HG02885 (cell line): ENCODE measurements around the gene FAM83E.
"Not testable (repeated sequence)": the region's sequence is repeated elsewhere in the genome, so short reads cannot be mapped to it uniquely, and the experiment has no call there.

Source experiments
- ATAC-seq: cut with Tn5 transposase; IDR thresholded peaks from one replicate; pipeline ENCODE4 v1.9.1; 2021; ENCODE audit warnings: mild to moderate bottlenecking; ENCODE audit not compliant: unreplicated experiment, poor library complexity

Gene FAM83E

GRCh38 chr19:48614436-48615230, at the start of gene FAM83E:
Gene FAM83E (minus strand): TSS chr19:48615076. CDS start chr19:48613372, 1,704 bp downstream.
- no peak for ATAC-seq

- no peak for ATAC-seq
These were observed 49.6 kb upstream of the FAM83E start for GRCh38 chr19:48664476-48664875.

- ATAC-seq = no peak
These were observed 48.8 kb upstream of the FAM83E start for GRCh38 chr19:48663667-48664066.

- no peak for ATAC-seq
These were observed 46.8 kb upstream of the FAM83E start for GRCh38 chr19:48661711-48662090.

- ATAC-seq = peak; percentile 89
These were observed 46.2 kb upstream of the FAM83E start for GRCh38 chr19:48660852-48661710.

GRCh38 chr19:48659768-48660167, 44.9 kb upstream of the FAM83E start:
- no peak for ATAC-seq

DNA sequence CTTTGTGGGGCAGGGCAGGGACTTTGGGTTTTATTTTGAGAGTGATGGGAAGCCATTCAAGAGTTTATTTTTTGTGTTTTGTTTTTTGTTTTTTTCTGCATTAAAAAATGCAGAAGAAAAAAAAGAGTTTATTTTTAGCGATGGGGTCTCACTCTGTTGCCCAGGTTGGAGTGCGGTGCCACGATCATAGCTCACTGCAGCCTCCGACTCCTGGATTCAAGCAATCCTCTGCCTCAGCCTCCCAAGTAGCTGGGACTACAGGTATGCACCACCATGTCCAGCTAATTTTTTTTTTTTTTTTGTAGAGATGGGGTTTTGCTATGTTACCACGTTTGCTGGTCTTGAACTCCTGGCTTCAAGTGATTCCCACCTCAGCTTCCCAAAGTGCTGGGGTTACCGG, 43.6 kb upstream of the FAM83E start:
- ATAC-seq = no peak

DNA sequence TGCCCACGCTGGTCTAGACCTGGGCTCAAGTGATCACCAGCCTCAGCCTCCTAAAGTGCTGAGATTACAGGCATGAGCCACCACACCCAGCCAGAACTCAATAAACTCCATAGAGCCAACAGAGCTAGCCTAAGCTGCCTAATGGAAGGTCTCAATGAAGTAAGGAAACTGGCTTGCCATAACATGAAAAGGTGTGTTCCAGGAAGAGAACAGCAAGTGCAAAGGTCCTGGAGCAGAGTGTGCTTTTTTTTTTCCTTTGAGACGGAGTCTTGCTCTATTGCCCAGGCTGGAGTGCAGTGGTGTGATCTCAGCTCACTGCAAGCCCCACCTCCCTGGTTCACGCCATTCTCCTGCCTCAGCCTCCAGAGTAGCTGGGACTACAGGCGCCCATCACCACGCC, 43.0 kb upstream of the FAM83E start:
- not testable (repeated sequence) for ATAC-seq

DNA sequence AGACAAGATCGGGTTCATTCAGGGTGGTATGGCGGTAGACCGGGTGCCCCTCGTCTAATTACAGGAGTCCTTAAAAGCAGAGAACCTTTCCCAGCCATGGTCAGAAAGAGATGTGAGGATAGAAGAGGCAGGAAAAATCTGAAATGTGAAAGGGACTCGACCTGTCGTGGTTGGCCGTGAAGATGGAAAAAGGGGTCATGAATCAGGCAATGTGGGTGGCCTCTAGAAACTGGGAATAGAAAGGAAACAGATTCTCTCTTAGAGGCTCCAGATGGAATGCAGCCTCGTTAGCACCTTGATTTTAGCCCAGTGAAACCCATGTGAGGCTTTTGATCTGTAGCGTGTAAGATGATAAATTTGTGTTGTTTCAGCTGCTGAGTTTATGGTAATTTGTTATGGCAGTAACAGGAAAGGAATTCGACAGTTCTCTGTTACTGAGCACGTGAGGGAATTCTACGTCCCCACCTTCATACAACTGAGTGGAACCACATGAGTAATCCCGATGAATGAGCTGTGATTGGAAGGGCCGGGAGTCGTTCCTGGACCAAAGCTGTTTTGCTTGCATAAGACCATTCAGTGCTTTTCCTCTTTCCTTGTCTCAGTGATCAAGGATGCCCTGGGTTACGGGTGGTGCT, 42.1 kb upstream of the FAM83E start:
- no peak for ATAC-seq

DNA sequence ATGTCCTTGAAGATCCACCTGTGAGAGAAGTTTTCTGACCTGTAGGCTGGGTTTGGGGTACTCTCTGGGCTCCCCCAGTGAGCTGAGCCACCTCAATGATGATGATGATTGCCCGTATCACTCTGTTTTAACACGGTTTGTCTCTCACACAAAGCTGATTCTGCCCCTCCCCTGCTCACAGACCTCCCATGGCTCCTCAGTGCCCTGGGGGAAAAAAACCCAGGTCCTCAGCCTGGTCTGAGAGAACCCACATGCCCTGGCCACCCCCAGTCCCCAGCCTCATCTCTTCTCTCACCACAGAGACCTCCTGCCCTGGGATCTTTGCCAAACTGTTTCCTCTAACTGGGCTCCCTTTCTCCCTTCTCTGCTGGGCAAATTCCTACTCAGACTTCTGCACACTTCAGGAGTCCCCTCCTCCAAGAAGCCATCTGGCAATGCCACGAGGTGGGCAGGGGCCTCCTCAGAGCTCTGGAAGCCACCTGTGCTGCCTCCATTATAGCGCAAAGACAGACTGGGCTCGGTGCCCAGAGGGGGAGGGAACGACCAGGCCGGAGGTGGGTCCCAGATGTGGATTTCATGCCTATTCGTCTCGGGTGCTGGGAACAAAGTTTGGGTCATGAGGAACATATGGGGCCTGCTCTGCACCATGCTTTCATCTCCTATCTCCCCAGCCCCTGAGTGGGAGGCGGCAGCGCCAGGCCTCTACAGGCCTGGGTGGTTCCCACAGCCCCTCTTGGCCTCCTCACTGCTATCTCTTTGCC, 39.6 kb upstream of the FAM83E start:
- no peak for ATAC-seq

GRCh38 chr19:48651683-48652048, 36.8 kb upstream of the FAM83E start:
- no peak for ATAC-seq

GRCh38 chr19:48650974-48651682, 36.3 kb upstream of the FAM83E start:
- ATAC-seq = no peak

GRCh38 chr19:48648134-48648533, 33.3 kb upstream of the FAM83E start:
- ATAC-seq = no peak

GRCh38 chr19:48646722-48647216, 31.9 kb upstream of the FAM83E start:
- ATAC-seq = no peak

DNA sequence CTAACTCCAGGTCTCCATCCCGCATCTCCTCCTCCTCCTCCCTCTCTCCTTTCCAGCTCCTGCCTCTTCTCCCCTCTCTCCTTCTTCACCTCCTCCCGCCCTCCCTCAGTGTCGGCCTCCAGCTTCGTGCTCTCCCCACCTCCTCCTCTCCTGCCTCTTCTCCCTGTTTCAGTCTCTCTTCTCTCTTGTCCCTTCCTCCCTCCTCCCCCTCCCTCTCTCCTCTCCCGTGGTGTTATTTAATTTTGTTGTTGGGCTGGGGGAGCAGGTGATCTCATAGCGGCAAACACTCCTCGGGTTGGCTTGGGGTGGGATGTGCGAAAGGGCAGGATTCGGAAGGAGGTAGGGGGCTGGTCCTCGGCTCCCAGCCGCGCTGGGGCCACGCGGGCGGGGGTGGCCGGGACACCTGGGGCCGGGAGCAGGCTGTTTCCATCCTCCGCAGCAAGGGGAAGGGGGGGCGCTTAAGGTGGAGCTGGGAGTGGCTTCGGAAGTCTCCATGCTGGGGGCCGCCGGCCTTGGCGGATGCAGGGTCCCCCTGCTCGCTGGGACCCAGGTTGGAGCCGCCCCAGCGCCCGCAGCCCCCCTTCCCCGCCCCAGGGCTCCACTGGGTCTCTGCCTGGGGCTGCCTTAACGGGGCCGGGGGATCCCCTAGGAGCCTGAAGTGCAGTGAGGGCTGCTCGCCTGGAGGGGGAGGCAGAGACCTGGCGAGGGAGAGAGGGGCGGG, 31.3 kb upstream of the FAM83E start, which contains the start of gene CA11:
TSS of gene CA11 (minus strand) at position 187 of the 721 bp plus-strand sequence. CDS start 555 bp downstream, outside the sequence.
- peak; percentile 86 for ATAC-seq

- ATAC-seq = no peak
These were observed 30.7 kb upstream of the FAM83E start for GRCh38 chr19:48645620-48646000.

GRCh38 chr19:48644839-48645619, 30.2 kb upstream of the FAM83E start:
- no peak for ATAC-seq

DNA sequence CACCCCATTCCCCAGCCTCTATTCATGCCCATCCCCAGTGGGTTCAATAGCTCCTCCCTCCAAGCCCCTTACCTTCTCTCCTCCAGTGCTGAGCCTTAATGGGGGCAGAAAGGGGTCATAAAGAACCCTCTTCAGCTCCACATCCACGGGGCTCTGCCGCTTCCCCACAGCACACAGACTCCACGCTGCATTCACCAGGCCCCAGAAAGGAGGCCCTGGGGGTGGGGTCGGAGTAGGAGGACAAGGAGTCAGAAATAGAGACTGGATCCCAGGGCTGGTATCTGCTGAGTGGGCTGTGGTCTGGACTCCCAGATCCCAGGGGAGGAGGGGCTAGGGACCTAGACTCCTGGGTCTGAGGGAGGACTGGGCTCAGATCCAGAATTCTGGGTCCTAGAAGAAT, 29.5 kb upstream of the FAM83E start:
- no peak for ATAC-seq
